GM12878 (cell line): Measurements from ENCODE around the gene GPR107. TPM values are rescaled to one million over a fixed set of nuclear protein-coding genes. Genes with fewer than 3 reads are reported as not detected.

ENCODE experiments used
- CBFB ChIP-seq: IDR thresholded peaks from 2 replicates; pipeline ENCODE4 v1.6.1; 2016; ENCODE audit warnings: antibody characterized with exemption, low read depth
- CEBPB ChIP-seq, 2 experiments: fragments of 150-350 bp in 1 of 2; IDR thresholded peaks; 2 replicates each; pipeline ENCODE4 v1.6.1; 2012 to 2014; ENCODE audit warnings: low read depth in 2 of 2, low read length in 2 of 2, borderline replicate concordance in 1 of 2, inconsistent platforms in 1 of 2
- CREB1 ChIP-seq: IDR thresholded peaks from 2 replicates; pipeline ENCODE4 v1.6.1; 2012; ENCODE audit warnings: low read depth, mild to moderate bottlenecking, inconsistent platforms
- CREM ChIP-seq: IDR thresholded peaks from 2 replicates; pipeline ENCODE4 v1.6.1; 2014; ENCODE audit warnings: antibody characterized with exemption, low read depth
- FOXK2 ChIP-seq: fragments of 450-650 bp; IDR thresholded peaks from 2 replicates; pipeline ENCODE4 v1.6.1; 2017; ENCODE audit warnings: mild to moderate bottlenecking, moderate library complexity
- NFIC ChIP-seq: IDR thresholded peaks from 2 replicates; pipeline ENCODE4 v1.6.1; 2012; ENCODE audit warnings: low read depth, mild to moderate bottlenecking, inconsistent platforms, low read length, moderate library complexity
- RELB ChIP-seq: fragments of 450-650 bp; IDR thresholded peaks from 2 replicates; pipeline ENCODE4 v1.6.1; 2017; ENCODE audit warnings: low read depth, mild to moderate bottlenecking, moderate library complexity
- RUNX3 ChIP-seq: IDR thresholded peaks from 2 replicates; pipeline ENCODE4 v1.6.1; 2012; ENCODE audit warnings: low read length, inconsistent platforms
- SMAD1 ChIP-seq: fragments of 450-650 bp; IDR thresholded peaks from 2 replicates; pipeline ENCODE4 v1.6.1; 2018; ENCODE audit warnings: mild to moderate bottlenecking, low read depth; ENCODE audit not compliant: partially characterized antibody
- SPI1 ChIP-seq: IDR thresholded peaks from 2 replicates; pipeline ENCODE4 v1.6.1; 2011; ENCODE audit warnings: low read depth, mild to moderate bottlenecking, low read length, moderate library complexity, borderline replicate concordance; ENCODE audit not compliant: insufficient read depth
- polyA plus RNA-seq, 11 experiments: library from polyadenylated mRNA; depleted of rRNA in 4 of 11; unstranded in 6 of 11; stranded (reverse) in 5 of 11; fragments of >200 nt; fragmentation: Nextera tagmentation in 4 of 11; fragmentation: Illumina TruSeq in 1 of 11; extraction: Ambion mirVana in 4 of 11; extraction: Trizol in 1 of 11; gene quantifications; 1 replicate in 1 of 11; 2 replicates in 10 of 11; pipeline versions ENCODE4 v1.2.1 to v1.2.3, GENCODE V29; 2011 to 2016; ENCODE audit warnings: inconsistent platforms in 2 of 11, missing spikeins in 2 of 11, low read depth in 1 of 11
- total RNA-seq, 4 experiments: library from RNA; depleted of rRNA in 3 of 4; stranded (reverse); fragments of >200 nt in 3 of 4; fragmentation: Illumina TruSeq in 1 of 4; extraction: Trizol in 1 of 4; gene quantifications; 2 replicates each; pipeline versions ENCODE4 v1.2.1 to v1.2.3, GENCODE V29; 2013 to 2021
- TF ChIP-seq, protein P1 (sequence below): fragments of 450-650 bp; IDR thresholded peaks from 2 replicates; pipeline ENCODE4 v1.6.1; 2014; ENCODE audit warnings: mild to moderate bottlenecking
- TF ChIP-seq, protein P2 (sequence below): fragments of 450-650 bp; IDR thresholded peaks from 2 replicates; pipeline ENCODE4 v1.6.1; 2017; ENCODE audit warnings: mild to moderate bottlenecking, moderate library complexity
- TF ChIP-seq, protein P3 (sequence below): fragments of 450-650 bp; IDR thresholded peaks from 2 replicates; pipeline ENCODE4 v1.6.1; 2017; ENCODE audit warnings: mild to moderate bottlenecking, moderate library complexity
- TF ChIP-seq, protein P4 (sequence below): IDR thresholded peaks from 2 replicates; pipeline ENCODE4 v1.6.1; 2012; ENCODE audit warnings: improper control_type of control experiment, low read depth, low read length; ENCODE audit not compliant: insufficient replicate concordance

Gene GPR107
- total and polyA plus RNA-seq, 10 of the 15 experiments (the other 5 are each of a cell fraction or from before 2014, with no cell fraction given) = 2.7 to 21.4 (median 10.6) TPM

DNA sequence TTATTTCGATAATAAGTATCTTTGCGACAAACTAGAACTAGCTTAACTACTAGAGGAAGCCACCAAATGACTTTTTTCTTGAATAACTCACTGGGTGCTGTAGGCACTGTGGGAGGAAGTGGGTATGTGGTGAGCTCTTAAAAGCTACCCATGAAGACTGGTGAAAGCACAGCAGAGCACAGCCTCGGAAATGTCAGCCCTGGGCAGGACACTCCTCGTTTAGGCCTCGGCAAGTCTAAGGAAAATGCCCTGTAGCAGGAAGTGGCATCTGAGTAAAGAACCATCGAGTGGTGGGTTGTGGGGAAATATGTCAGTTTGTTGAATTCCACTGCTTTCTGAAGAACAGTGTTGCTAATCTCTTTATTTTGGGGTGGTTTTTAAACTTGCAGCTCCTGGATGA, 74.5 kb downstream of the GPR107 start (continued):
- TF ChIP-seq NFIC (0 out of 2 replicates have a peak, but pooled peaks have one; percentile 5), RUNX3 (peak; percentile 83), CREM (no peak), CBFB (0 out of 2 replicates have a peak, but pooled peaks have one; percentile 45), FOXK2 (no peak), SPI1 (peak; percentile 73; the same call in 1 of the 2 replicates), SMAD1 (peak; percentile 1), CEBPB (IDR thresholded peaks at IDR 0.05; ENCODE audit: borderline replicate concordance in 1 of 2, low read depth in 2 of 2, low read length in 2 of 2) (no peak), CREB1 (no peak), RELB (no peak)
- TF ChIP-seq, protein P1, sequence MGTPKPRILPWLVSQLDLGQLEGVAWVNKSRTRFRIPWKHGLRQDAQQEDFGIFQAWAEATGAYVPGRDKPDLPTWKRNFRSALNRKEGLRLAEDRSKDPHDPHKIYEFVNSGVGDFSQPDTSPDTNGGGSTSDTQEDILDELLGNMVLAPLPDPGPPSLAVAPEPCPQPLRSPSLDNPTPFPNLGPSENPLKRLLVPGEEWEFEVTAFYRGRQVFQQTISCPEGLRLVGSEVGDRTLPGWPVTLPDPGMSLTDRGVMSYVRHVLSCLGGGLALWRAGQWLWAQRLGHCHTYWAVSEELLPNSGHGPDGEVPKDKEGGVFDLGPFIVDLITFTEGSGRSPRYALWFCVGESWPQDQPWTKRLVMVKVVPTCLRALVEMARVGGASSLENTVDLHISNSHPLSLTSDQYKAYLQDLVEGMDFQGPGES = no peak
- TF ChIP-seq, protein P2, sequence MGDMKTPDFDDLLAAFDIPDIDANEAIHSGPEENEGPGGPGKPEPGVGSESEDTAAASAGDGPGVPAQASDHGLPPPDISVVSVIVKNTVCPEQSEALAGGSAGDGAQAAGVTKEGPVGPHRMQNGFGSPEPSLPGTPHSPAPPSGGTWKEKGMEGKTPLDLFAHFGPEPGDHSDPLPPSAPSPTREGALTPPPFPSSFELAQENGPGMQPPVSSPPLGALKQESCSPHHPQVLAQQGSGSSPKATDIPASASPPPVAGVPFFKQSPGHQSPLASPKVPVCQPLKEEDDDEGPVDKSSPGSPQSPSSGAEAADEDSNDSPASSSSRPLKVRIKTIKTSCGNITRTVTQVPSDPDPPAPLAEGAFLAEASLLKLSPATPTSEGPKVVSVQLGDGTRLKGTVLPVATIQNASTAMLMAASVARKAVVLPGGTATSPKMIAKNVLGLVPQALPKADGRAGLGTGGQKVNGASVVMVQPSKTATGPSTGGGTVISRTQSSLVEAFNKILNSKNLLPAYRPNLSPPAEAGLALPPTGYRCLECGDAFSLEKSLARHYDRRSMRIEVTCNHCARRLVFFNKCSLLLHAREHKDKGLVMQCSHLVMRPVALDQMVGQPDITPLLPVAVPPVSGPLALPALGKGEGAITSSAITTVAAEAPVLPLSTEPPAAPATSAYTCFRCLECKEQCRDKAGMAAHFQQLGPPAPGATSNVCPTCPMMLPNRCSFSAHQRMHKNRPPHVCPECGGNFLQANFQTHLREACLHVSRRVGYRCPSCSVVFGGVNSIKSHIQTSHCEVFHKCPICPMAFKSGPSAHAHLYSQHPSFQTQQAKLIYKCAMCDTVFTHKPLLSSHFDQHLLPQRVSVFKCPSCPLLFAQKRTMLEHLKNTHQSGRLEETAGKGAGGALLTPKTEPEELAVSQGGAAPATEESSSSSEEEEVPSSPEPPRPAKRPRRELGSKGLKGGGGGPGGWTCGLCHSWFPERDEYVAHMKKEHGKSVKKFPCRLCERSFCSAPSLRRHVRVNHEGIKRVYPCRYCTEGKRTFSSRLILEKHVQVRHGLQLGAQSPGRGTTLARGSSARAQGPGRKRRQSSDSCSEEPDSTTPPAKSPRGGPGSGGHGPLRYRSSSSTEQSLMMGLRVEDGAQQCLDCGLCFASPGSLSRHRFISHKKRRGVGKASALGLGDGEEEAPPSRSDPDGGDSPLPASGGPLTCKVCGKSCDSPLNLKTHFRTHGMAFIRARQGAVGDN = peak; percentile 51
- TF ChIP-seq, protein P3, sequence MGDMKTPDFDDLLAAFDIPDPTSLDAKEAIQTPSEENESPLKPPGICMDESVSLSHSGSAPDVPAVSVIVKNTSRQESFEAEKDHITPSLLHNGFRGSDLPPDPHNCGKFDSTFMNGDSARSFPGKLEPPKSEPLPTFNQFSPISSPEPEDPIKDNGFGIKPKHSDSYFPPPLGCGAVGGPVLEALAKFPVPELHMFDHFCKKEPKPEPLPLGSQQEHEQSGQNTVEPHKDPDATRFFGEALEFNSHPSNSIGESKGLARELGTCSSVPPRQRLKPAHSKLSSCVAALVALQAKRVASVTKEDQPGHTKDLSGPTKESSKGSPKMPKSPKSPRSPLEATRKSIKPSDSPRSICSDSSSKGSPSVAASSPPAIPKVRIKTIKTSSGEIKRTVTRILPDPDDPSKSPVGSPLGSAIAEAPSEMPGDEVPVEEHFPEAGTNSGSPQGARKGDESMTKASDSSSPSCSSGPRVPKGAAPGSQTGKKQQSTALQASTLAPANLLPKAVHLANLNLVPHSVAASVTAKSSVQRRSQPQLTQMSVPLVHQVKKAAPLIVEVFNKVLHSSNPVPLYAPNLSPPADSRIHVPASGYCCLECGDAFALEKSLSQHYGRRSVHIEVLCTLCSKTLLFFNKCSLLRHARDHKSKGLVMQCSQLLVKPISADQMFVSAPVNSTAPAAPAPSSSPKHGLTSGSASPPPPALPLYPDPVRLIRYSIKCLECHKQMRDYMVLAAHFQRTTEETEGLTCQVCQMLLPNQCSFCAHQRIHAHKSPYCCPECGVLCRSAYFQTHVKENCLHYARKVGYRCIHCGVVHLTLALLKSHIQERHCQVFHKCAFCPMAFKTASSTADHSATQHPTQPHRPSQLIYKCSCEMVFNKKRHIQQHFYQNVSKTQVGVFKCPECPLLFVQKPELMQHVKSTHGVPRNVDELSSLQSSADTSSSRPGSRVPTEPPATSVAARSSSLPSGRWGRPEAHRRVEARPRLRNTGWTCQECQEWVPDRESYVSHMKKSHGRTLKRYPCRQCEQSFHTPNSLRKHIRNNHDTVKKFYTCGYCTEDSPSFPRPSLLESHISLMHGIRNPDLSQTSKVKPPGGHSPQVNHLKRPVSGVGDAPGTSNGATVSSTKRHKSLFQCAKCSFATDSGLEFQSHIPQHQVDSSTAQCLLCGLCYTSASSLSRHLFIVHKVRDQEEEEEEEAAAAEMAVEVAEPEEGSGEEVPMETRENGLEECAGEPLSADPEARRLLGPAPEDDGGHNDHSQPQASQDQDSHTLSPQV = no peak
- TF ChIP-seq, protein P4, sequence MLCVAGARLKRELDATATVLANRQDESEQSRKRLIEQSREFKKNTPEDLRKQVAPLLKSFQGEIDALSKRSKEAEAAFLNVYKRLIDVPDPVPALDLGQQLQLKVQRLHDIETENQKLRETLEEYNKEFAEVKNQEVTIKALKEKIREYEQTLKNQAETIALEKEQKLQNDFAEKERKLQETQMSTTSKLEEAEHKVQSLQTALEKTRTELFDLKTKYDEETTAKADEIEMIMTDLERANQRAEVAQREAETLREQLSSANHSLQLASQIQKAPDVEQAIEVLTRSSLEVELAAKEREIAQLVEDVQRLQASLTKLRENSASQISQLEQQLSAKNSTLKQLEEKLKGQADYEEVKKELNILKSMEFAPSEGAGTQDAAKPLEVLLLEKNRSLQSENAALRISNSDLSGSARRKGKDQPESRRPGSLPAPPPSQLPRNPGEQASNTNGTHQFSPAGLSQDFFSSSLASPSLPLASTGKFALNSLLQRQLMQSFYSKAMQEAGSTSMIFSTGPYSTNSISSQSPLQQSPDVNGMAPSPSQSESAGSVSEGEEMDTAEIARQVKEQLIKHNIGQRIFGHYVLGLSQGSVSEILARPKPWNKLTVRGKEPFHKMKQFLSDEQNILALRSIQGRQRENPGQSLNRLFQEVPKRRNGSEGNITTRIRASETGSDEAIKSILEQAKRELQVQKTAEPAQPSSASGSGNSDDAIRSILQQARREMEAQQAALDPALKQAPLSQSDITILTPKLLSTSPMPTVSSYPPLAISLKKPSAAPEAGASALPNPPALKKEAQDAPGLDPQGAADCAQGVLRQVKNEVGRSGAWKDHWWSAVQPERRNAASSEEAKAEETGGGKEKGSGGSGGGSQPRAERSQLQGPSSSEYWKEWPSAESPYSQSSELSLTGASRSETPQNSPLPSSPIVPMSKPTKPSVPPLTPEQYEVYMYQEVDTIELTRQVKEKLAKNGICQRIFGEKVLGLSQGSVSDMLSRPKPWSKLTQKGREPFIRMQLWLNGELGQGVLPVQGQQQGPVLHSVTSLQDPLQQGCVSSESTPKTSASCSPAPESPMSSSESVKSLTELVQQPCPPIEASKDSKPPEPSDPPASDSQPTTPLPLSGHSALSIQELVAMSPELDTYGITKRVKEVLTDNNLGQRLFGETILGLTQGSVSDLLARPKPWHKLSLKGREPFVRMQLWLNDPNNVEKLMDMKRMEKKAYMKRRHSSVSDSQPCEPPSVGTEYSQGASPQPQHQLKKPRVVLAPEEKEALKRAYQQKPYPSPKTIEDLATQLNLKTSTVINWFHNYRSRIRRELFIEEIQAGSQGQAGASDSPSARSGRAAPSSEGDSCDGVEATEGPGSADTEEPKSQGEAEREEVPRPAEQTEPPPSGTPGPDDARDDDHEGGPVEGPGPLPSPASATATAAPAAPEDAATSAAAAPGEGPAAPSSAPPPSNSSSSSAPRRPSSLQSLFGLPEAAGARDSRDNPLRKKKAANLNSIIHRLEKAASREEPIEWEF = no peak
